Germinal center (tissue), 1 donor: Measurements from ENCODE around the gene TMEM132D.

Source experiments
- DNase-seq: peaks from one replicate; pipeline ENCODE4 v3.0.0; 2012; ENCODE audit warnings: mixed read lengths, low spot score

TMEM132D gene

GRCh38 chr12:129727100-129727499, 176.7 kb downstream of the TMEM132D start:
- DNase-seq = no peak

- DNase-seq = no peak
Measured at GRCh38 chr12:129723260-129723659, 180.6 kb downstream of the TMEM132D start.

GRCh38 chr12:129720618-129721017, 183.2 kb downstream of the TMEM132D start:
- no peak for DNase-seq

- no peak for DNase-seq
Measured at GRCh38 chr12:129719416-129719815, 184.4 kb downstream of the TMEM132D start.

GRCh38 chr12:129717438-129717837, 186.4 kb downstream of the TMEM132D start:
- no peak for DNase-seq

- no peak for DNase-seq
Measured at GRCh38 chr12:129716825-129717224, 187.0 kb downstream of the TMEM132D start.

GRCh38 chr12:129706716-129707115, 197.1 kb downstream of the TMEM132D start:
- no peak for DNase-seq

- DNase-seq = no peak
Measured at GRCh38 chr12:129704232-129704830, 199.5 kb downstream of the TMEM132D start.

GRCh38 chr12:129701631-129702101, 202.2 kb downstream of the TMEM132D start:
- DNase-seq = no peak

GRCh38 chr12:129700036-129700435, 203.8 kb downstream of the TMEM132D start:
- no peak for DNase-seq

- no peak for DNase-seq
Measured at GRCh38 chr12:129696926-129697325, 206.9 kb downstream of the TMEM132D start.

GRCh38 chr12:129696405-129696804, 207.4 kb downstream of the TMEM132D start:
- no peak for DNase-seq

GRCh38 chr12:129693731-129694130, 210.1 kb downstream of the TMEM132D start:
- DNase-seq = no peak

- no peak for DNase-seq
Measured at GRCh38 chr12:129687731-129688130, 216.1 kb downstream of the TMEM132D start.

- DNase-seq = no peak
Measured at GRCh38 chr12:129681830-129682229, 222.0 kb downstream of the TMEM132D start.

- no peak for DNase-seq
Measured at GRCh38 chr12:129681151-129681550, 222.7 kb downstream of the TMEM132D start.

GRCh38 chr12:129676411-129676810, 227.4 kb downstream of the TMEM132D start:
- DNase-seq = no peak

GRCh38 chr12:129675947-129676346, 227.9 kb downstream of the TMEM132D start:
- DNase-seq = no peak

- no peak for DNase-seq
Measured at GRCh38 chr12:129675496-129675895, 228.3 kb downstream of the TMEM132D start.

- no peak for DNase-seq
Measured at GRCh38 chr12:129673806-129674205, 230.0 kb downstream of the TMEM132D start.

GRCh38 chr12:129672110-129672509, 231.7 kb downstream of the TMEM132D start:
- DNase-seq = no peak

GRCh38 chr12:129670256-129670920, 233.4 kb downstream of the TMEM132D start:
- DNase-seq = no peak

- DNase-seq = no peak
Measured at GRCh38 chr12:129665414-129665813, 238.4 kb downstream of the TMEM132D start.

- DNase-seq = no peak
Measured at GRCh38 chr12:129662234-129662633, 241.6 kb downstream of the TMEM132D start.
